ENCODE measurements around the gene GUCY1A1.

The GUCY1A1 gene

DNA sequence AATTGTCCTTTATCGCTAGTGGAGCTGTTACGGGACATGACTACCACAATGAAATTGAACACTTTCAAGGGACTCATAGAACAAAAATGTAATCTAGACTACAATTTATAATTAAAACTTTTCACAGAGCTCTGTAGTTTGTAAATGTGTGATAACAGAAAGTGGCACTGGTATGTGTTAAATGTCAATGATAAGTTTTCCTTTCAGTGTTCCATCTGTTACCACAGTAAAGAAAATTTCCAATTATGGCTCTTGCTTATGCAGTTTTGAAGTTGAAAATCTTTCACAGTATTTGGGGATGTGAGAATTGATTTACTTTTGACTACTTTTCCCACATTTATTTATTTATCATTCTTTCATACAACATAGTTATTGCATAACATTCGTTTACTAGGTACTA, 40.1 kb upstream of the GUCY1A1 start:
- H3K27me3 ChIP-seq (ENCODE audit: insufficient read depth, low read depth, severe bottlenecking): no peaks in the 10 kb centered on the region
- no peaks in the 10 kb centered on the region for H3K36me3 ChIP-seq
- TF ChIP-seq, protein P1, sequence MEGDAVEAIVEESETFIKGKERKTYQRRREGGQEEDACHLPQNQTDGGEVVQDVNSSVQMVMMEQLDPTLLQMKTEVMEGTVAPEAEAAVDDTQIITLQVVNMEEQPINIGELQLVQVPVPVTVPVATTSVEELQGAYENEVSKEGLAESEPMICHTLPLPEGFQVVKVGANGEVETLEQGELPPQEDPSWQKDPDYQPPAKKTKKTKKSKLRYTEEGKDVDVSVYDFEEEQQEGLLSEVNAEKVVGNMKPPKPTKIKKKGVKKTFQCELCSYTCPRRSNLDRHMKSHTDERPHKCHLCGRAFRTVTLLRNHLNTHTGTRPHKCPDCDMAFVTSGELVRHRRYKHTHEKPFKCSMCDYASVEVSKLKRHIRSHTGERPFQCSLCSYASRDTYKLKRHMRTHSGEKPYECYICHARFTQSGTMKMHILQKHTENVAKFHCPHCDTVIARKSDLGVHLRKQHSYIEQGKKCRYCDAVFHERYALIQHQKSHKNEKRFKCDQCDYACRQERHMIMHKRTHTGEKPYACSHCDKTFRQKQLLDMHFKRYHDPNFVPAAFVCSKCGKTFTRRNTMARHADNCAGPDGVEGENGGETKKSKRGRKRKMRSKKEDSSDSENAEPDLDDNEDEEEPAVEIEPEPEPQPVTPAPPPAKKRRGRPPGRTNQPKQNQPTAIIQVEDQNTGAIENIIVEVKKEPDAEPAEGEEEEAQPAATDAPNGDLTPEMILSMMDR (IDR thresholded peaks at IDR 0.05; ENCODE audit: low read depth, low read length): no peak
- no peak for DNase-seq
- no peaks in the 10 kb centered on the region for H3K9me3 ChIP-seq (ENCODE audit: severe bottlenecking)
- no peak overlapping the region for H3K4me3 ChIP-seq (ENCODE audit: low read depth, low read length)
- H3K27ac ChIP-seq: no peak overlapping the region

DNA sequence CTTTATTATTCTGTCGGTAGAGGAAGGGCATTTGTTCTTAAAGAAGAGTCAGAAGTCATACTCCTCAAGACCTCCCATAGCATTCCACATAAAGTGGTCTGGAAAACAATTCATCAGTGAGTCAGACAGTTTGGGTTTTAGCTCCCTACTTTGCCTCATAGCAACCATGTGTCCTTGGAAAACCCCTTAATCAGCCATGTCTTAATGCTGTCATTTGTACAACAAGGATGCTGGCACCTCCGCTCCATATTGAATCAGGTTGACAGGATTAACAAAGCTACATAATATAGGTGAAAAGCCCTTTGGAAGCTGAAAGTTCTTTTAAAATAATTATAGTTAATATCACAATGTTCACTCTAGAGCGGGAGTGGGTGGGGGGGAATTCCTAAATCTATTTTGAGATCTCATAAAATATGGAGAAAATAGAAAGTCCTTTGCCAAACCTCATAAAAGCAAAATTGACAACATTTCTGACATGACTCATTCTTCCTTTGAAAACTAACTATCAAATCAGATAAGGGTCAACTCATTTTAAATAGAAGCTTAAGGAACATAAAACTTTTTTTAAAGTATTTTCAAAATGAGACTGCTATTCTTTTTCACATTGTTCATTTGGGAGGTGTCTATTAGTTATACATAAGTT, 37.3 kb upstream of the GUCY1A1 start:
- DNase-seq: peak; percentile 55
- Histone ChIP-seq H3K4me3 (ENCODE audit: low read depth, low read length) (no peak overlapping the region), H3K27me3 (ENCODE audit: insufficient read depth, low read depth, severe bottlenecking) (no peaks in the 10 kb centered on the region), H3K27ac (no peak overlapping the region), H3K36me3 (no peaks in the 10 kb centered on the region), H3K9me3 (ENCODE audit: severe bottlenecking) (no peaks in the 10 kb centered on the region)
- TF ChIP-seq, protein P1 (IDR thresholded peaks at IDR 0.05; ENCODE audit: low read depth, low read length): no peak

DNA sequence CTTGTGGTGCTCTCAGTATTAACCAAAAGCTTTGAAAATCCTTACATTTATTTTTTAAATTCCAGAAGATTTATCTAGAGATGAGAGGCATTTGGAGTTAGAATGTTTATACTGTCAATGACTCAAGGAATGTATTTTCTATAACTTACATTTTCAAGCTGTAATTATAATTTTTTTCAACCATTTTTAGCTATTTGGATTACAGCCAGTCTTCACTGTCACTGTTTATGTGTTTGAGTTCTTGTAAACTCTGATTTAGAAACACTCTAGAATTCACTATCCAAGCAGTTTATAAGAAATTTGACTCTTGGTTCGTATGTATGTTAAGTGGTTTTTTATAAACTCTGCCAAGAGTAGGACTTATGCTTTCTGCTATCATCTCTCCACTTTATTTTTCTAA, 36.7 kb upstream of the GUCY1A1 start:
- Histone ChIP-seq H3K27ac (no peak overlapping the region), H3K4me3 (ENCODE audit: low read depth, low read length) (no peak overlapping the region), H3K27me3 (ENCODE audit: insufficient read depth, low read depth, severe bottlenecking) (no peaks in the 10 kb centered on the region), H3K9me3 (ENCODE audit: severe bottlenecking) (no peaks in the 10 kb centered on the region), H3K36me3 (no peaks in the 10 kb centered on the region)
- TF ChIP-seq, protein P1 (IDR thresholded peaks at IDR 0.05; ENCODE audit: low read depth, low read length): no peak
- DNase-seq: no peak

DNA sequence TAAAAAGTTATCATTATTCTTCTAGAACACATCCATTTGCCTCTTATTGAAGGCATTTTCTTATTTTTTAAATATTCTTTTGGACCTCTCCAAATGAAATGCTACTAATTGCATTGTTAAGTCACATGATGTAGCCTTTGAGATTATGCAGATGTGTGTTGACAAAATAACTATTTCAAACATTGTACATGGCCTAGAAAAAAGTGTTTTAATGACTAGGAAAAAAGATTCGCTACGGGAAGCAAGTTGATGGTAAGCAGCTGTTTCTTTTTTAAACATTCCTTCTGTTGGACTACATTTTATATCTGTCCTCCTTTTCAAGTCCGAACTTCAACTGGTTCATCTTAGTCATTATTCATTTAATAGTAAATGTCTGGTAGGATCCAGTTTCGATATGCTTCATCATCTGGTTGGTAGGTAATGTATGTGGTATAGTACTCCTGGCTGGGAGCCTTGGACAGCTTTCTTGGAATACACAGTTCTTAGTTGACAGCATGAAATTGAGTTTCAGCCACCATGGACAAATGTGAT, 34.3 kb upstream of the GUCY1A1 start:
- H3K27ac ChIP-seq: no peak overlapping the region
- no peaks in the 10 kb centered on the region for H3K27me3 ChIP-seq (ENCODE audit: insufficient read depth, low read depth, severe bottlenecking)
- H3K36me3 ChIP-seq: no peaks in the 10 kb centered on the region
- TF ChIP-seq, protein P1 (IDR thresholded peaks at IDR 0.05; ENCODE audit: low read depth, low read length): no peak
- H3K9me3 ChIP-seq (ENCODE audit: severe bottlenecking): no peaks in the 10 kb centered on the region
- no peak overlapping the region for H3K4me3 ChIP-seq (ENCODE audit: low read depth, low read length)
- DNase-seq: no peak

DNA sequence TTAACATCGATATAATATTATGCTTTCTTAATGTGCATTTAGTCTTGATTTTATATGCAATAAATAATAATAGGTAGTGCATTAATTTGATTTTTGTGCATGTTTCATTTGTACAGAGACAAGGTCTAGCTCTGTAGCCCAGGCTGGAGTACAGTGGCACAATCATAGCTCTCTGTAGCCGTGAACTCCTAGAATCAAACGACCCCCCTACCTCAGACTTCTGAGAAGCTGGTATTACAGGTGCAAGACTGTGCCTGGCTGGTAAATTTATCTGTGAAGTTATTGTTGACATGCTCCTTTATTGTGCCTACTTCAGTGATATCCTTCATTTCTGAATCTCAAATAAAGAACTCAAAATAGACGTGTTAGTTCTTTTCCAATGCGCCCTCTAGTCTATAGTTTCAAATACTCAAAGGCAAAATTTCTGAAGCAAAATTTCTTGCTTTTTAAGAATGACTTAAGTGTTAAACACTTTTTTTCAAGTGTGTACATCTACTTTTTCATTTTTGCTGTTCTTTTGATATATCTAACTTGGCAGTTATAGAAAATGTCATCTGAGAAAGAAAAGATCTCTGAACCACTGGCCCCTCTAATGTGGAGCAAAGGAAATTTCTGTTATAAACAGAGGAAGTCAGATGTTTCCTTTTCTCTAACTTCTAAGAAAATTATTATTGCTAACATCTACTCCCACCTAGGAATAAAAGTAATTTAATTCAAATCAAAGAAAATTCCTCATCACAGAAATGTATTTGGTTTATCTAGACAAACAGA, 28.3 kb upstream of the GUCY1A1 start:
- Histone ChIP-seq H3K27ac (no peak overlapping the region), H3K9me3 (ENCODE audit: severe bottlenecking) (no peaks in the 10 kb centered on the region), H3K4me3 (ENCODE audit: low read depth, low read length) (no peak overlapping the region), H3K27me3 (ENCODE audit: insufficient read depth, low read depth, severe bottlenecking) (no peaks in the 10 kb centered on the region), H3K36me3 (no peaks in the 10 kb centered on the region)
- DNase-seq: no peak
- TF ChIP-seq, protein P1 (IDR thresholded peaks at IDR 0.05; ENCODE audit: low read depth, low read length): no peak
